ENCODE results near the gene FRAS1.

DNA sequence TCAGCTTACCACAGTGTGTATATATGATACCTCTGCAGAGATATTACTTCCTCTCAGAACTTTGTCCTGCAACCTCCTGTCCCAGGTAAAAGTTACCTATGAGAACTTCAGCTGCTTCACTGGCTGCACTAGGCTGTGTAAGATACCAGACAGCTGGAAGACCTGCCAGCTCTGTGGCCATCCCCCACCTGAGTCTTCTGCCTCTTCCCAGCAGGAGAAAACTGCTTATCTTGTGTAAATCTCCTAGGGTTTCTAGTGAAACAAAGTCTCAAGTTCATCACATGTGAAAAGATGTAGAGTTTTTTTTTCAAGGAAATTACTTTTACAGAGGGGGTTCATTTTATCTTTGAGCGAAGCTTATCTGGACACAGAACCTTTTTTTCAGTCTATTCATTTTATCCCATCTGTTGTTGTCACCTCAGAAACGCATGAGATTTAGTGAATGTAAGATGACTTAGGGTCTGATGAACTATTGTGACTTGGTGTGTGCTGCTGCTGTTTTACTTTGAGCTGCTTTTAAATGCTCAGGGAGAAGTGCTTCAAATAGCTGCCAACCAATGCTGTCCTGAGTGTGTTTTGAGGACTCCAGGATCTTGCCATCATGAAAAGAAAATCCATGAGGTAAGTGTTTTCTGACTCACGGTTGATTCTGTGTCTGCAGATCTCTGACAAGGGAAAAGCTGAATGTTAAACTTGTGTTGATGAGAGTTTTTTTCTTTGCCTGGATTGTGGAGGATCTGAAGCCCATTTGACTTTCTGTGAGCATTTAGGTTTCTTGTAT lies 187.8 kb downstream of the FRAS1 start:
- TF ChIP-seq, protein P1, sequence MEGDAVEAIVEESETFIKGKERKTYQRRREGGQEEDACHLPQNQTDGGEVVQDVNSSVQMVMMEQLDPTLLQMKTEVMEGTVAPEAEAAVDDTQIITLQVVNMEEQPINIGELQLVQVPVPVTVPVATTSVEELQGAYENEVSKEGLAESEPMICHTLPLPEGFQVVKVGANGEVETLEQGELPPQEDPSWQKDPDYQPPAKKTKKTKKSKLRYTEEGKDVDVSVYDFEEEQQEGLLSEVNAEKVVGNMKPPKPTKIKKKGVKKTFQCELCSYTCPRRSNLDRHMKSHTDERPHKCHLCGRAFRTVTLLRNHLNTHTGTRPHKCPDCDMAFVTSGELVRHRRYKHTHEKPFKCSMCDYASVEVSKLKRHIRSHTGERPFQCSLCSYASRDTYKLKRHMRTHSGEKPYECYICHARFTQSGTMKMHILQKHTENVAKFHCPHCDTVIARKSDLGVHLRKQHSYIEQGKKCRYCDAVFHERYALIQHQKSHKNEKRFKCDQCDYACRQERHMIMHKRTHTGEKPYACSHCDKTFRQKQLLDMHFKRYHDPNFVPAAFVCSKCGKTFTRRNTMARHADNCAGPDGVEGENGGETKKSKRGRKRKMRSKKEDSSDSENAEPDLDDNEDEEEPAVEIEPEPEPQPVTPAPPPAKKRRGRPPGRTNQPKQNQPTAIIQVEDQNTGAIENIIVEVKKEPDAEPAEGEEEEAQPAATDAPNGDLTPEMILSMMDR (conservative IDR thresholded peaks at IDR 0.05 in 1 of 2, IDR thresholded peaks at IDR 0.05 in 1 of 2; ENCODE audit: low read depth in 1 of 2, low read length in 2 of 2) = no peak
- no peak for TF ChIP-seq EZH2 (IDR thresholded peaks at IDR 0.05; ENCODE audit: low read length, missing control alignments)

Data from fibroblast of lung (primary cell).